Peyer's patch (tissue), 4 donors: ENCODE data around the gene HPSE2. TPM values are rescaled to one million over a fixed set of nuclear protein-coding genes. Genes with fewer than 3 reads are reported as not detected.
A peak's percentile ranks its signal among the peaks of the same experiment; 100 is the strongest.

Source experiments
- DNase-seq, 3 donors: peaks; one replicate each; pipeline ENCODE4 v3.0.0-alpha.2; 2017 to 2019
- H3K27ac ChIP-seq, 4 donors: fragments of 200-600 bp; sonication (generic); one replicate each; pipeline ENCODE4 v1.5.1; 2016 to 2019
- H3K27me3 ChIP-seq, 2 donors: fragments of 200-600 bp; sonication (generic); one replicate each; pipeline ENCODE4 v1.5.1; 2019
- H3K36me3 ChIP-seq, 3 donors: fragments of 200-600 bp; sonication (generic); one replicate each; pipeline ENCODE4 v1.5.1; 2016 to 2019
- H3K4me1 ChIP-seq, 4 donors: fragments of 200-600 bp; sonication (generic); one replicate each; pipeline ENCODE4 v1.5.1; 2016 to 2019
- H3K4me3 ChIP-seq, 4 donors: fragments of 200-600 bp; sonication (generic); 1 replicate in 3 of 4; 2 replicates in 1 of 4; pipeline ENCODE4 v1.5.1; 2016 to 2019; ENCODE audit warnings: mild to moderate bottlenecking in 1 of 4
- H3K9me3 ChIP-seq, 4 donors: fragments of 200-600 bp; sonication (generic); one replicate each; pipeline ENCODE4 v1.5.1; 2016 to 2019; ENCODE audit warnings: mild to moderate bottlenecking in 1 of 4
- POLR2A ChIP-seq, 2 donors: fragments of 450-650 bp; IDR thresholded peaks; one replicate each; pipeline ENCODE4 v1.5.1; 2017; ENCODE audit warnings: antibody characterized with exemption in 2 of 2, mild to moderate bottlenecking in 2 of 2, moderate library complexity in 2 of 2
- total RNA-seq, 4 donors: library from RNA; depleted of rRNA; stranded (reverse); fragments of >200 nt; gene quantifications; one replicate each; pipeline ENCODE4 v1.1.0, GENCODE V29; 2016
- TF ChIP-seq, protein P1 (sequence below), 6 experiments: fragments of 450-650 bp in 4 of 6; fragments of 200-600 bp in 2 of 6; sonication (generic) in 1 of 6; IDR thresholded peaks; one replicate each; pipeline ENCODE4 v1.5.1; 2017 to 2019; ENCODE audit warnings: antibody characterized with exemption in 6 of 6, mild to moderate bottlenecking in 3 of 6, moderate library complexity in 1 of 6

The HPSE2 gene
- total RNA-seq, 4 donors from 2014 or later: 3.0 to 15.7 (median 7.4) TPM

- no peaks in the 10 kb centered on the region for H3K9me3 ChIP-seq
- no peaks in the 10 kb centered on the region for H3K4me1 ChIP-seq
- no peak overlapping the region for H3K4me3 ChIP-seq
- DNase-seq: no peak
- no peak overlapping the region for H3K27ac ChIP-seq
- TF ChIP-seq, protein P1, sequence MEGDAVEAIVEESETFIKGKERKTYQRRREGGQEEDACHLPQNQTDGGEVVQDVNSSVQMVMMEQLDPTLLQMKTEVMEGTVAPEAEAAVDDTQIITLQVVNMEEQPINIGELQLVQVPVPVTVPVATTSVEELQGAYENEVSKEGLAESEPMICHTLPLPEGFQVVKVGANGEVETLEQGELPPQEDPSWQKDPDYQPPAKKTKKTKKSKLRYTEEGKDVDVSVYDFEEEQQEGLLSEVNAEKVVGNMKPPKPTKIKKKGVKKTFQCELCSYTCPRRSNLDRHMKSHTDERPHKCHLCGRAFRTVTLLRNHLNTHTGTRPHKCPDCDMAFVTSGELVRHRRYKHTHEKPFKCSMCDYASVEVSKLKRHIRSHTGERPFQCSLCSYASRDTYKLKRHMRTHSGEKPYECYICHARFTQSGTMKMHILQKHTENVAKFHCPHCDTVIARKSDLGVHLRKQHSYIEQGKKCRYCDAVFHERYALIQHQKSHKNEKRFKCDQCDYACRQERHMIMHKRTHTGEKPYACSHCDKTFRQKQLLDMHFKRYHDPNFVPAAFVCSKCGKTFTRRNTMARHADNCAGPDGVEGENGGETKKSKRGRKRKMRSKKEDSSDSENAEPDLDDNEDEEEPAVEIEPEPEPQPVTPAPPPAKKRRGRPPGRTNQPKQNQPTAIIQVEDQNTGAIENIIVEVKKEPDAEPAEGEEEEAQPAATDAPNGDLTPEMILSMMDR (IDR thresholded peaks at IDR 0.05): no peak
- TF ChIP-seq POLR2A (IDR thresholded peaks at IDR 0.05): no peak
- H3K27me3 ChIP-seq: no peaks in the 10 kb centered on the region
- H3K36me3 ChIP-seq: no peaks in the 10 kb centered on the region
Measured at GRCh38 chr10:98589007-98589406, 646.6 kb downstream of the HPSE2 start.

DNA sequence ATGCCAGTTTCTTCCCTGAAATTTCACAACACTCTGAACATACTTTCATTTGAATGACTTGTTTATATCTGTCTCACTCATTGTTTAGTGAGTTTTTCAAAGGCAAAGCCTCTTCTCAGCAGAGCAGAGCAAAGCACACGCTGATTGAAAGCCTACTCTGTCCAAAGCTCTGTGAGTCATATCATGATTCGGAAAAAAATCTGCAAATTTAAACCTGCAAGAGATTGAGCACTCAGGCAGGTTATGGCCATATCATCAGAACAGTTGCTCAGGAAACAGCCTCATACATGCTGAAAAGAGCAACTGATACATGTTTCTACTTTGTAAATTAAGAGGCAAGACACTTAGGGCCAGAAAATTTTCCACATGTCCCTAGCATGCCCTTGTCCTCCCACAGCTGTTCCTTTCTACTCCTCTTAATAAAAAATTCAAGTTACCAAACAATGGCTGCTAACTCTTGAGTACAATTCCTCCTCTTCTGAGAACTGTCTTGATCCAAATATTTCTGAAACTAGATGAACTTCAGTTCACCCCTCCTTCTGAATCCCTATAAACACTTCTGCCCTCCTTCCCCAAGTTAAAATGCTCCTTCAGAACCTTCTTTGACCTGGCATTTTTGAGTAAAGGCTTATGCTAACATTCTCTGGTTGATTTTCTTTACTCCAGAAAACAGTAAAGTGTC, 648.4 kb downstream of the HPSE2 start:
- H3K27me3 ChIP-seq: no peaks in the 10 kb centered on the region
- peak overlapping the region in 2 of 4 donors; percentile 39 to 60 for H3K27ac ChIP-seq

GRCh38 chr10:98586096-98586495, 649.6 kb downstream of the HPSE2 start:
- Histone ChIP-seq H3K36me3 (no peaks in the 10 kb centered on the region), H3K9me3 (no peaks in the 10 kb centered on the region), H3K4me3 (no peak overlapping the region), H3K27me3 (no peaks in the 10 kb centered on the region), H3K4me1 (no peaks in the 10 kb centered on the region), H3K27ac (peak overlapping the region in 1 of 4 donors; percentile 60)
- no peak for DNase-seq
- TF ChIP-seq, protein P1 (IDR thresholded peaks at IDR 0.05): no peak
- no peak for TF ChIP-seq POLR2A (IDR thresholded peaks at IDR 0.05)

More for the DNA sequence above, 648.4 kb downstream of the HPSE2 start:
- H3K4me3 ChIP-seq: no peak overlapping the region
- no peaks in the 10 kb centered on the region for H3K36me3 ChIP-seq
- DNase-seq: no peak
- no peaks in the 10 kb centered on the region for H3K4me1 ChIP-seq
- no peaks in the 10 kb centered on the region for H3K9me3 ChIP-seq
- TF ChIP-seq POLR2A (IDR thresholded peaks at IDR 0.05): no peak
- TF ChIP-seq, protein P1 (IDR thresholded peaks at IDR 0.05): no peak

GRCh38 chr10:98582363-98582762, 653.3 kb downstream of the HPSE2 start:
- no peaks in the 10 kb centered on the region for H3K27me3 ChIP-seq
- no peaks in the 10 kb centered on the region for H3K9me3 ChIP-seq
- DNase-seq: no peak
- no peak overlapping the region for H3K4me3 ChIP-seq
- no peaks in the 10 kb centered on the region for H3K4me1 ChIP-seq
- no peaks in the 10 kb centered on the region for H3K36me3 ChIP-seq
- no peak overlapping the region for H3K27ac ChIP-seq
- TF ChIP-seq POLR2A (IDR thresholded peaks at IDR 0.05): no peak
- TF ChIP-seq, protein P1 (IDR thresholded peaks at IDR 0.05): no peak

DNA sequence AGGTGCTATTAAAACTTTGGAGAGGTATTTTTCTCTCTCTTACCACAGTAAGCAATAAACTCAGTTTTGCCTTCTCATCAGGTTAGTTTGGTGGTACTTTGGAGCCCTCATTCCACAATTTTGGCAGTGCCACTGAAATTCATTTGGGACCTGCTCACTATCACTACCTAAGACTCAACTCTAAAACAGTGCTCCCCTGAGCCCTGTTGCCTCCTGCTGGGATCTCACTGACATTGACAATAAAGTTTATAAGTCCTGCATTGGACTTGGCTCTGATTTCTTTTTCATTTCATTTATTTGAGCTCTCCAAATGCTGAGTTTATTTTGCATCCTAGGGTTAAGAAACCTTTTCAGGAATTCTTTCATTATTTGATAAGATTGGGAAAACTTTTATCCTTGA, 658.1 kb downstream of the HPSE2 start:
- H3K4me3 ChIP-seq: no peak overlapping the region
- H3K4me1 ChIP-seq: no peaks in the 10 kb centered on the region
- no peak overlapping the region for H3K27ac ChIP-seq
- no peaks in the 10 kb centered on the region for H3K9me3 ChIP-seq
- no peak for TF ChIP-seq POLR2A (IDR thresholded peaks at IDR 0.05)
- TF ChIP-seq, protein P1 (IDR thresholded peaks at IDR 0.05): no peak
- DNase-seq: no peak
- H3K27me3 ChIP-seq: no peaks in the 10 kb centered on the region
- no peaks in the 10 kb centered on the region for H3K36me3 ChIP-seq
